VCaP (cell line): ENCODE results near the gene SORCS1.

Experiments
- H3K27ac ChIP-seq: fragments of 450-650 bp; 2 replicates; pipeline ENCODE4 v1.5.1; 2017
- TF ChIP-seq, protein P1 (sequence below): fragments of 450-650 bp; conservative IDR thresholded peaks from 2 replicates; pipeline ENCODE4 v1.5.1; 2017; ENCODE audit warnings: mild to moderate bottlenecking, moderate library complexity

SORCS1 gene

DNA sequence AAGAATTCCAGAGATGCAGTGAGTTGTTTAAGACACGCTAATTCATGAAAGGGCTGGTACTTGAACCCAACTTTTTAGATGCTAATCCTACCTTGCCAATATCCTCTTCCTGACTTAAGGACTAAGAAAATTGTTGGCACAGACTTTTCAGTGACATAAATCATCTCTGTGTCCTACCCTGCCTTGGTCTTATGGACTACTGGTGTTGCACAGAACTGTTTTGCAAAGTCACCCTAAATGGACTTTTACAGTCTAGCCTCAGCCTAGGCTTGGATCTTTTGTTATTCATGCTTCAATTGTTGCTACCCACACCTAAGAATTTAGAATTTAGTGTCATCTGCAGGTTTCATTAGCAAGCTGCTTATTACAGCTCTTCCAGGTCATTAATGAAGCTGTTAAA, 112.7 kb downstream of the SORCS1 start:
- TF ChIP-seq, protein P1, sequence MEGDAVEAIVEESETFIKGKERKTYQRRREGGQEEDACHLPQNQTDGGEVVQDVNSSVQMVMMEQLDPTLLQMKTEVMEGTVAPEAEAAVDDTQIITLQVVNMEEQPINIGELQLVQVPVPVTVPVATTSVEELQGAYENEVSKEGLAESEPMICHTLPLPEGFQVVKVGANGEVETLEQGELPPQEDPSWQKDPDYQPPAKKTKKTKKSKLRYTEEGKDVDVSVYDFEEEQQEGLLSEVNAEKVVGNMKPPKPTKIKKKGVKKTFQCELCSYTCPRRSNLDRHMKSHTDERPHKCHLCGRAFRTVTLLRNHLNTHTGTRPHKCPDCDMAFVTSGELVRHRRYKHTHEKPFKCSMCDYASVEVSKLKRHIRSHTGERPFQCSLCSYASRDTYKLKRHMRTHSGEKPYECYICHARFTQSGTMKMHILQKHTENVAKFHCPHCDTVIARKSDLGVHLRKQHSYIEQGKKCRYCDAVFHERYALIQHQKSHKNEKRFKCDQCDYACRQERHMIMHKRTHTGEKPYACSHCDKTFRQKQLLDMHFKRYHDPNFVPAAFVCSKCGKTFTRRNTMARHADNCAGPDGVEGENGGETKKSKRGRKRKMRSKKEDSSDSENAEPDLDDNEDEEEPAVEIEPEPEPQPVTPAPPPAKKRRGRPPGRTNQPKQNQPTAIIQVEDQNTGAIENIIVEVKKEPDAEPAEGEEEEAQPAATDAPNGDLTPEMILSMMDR, result no peak
- no peak overlapping the region for H3K27ac ChIP-seq

DNA sequence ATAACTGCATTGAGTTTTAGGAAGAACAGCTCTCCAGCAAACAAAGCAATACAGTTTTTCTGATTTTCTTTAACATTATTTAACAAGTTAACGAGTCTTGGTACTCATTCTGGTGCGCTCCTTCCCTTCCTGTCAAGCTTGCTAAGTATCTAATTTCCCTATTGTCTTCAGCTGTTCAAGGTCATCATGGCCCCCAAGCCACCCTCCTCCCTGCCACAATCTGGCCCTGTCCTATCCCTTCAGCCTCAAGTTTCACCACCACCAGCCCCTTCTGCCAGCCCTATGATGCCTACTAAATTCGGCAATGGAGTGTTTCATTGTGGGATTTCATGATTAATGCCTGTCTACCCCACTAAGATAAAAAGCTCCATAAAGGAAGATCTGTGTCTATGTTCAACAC, 121.0 kb downstream of the SORCS1 start:
- TF ChIP-seq, protein P1, result no peak
- no peak overlapping the region for H3K27ac ChIP-seq

DNA sequence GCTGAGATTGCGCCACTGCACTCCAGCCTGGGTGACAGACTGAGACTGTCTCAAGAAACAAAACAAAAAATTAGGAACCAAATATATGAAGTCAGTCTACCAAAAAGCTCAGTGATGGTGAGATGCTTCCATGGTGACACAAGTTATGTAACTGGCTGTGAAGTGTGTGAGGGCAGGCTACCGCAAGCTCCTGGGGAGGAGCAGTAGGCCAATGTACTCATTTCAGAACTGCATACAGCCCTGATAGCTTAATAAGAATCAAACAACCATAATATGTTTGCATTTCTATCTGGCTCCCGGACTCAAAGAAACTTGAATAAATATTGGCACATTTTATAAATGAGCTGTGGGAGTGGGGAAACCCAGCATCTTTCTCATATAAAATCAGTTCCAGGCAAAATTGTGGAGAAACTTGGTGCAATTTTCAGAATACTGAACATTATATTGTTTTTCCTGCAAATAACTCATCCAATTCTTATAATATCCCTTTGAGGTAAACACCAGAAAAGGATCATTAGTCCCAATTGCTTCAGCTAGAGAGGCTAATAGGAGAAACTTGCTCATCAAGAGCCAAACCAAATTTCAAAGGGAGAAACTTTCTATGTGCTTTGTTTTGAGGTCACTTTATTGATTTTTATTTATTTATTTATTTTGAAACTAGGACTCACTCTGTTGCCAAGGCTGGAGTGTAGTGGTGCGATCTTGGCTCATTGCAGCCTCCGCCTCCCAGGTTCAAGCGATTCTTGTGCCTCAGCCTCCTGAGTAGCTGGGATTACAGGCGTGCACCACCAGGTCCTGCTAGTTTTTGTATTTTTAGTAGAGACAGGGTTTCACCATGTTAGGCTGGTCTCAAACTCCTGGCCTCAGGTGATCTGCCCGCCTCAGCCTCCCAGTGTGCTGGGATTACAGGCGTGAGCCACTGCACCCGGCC, 127.0 kb downstream of the SORCS1 start:
- no peak overlapping the region for H3K27ac ChIP-seq
- TF ChIP-seq, protein P1, result no peak

DNA sequence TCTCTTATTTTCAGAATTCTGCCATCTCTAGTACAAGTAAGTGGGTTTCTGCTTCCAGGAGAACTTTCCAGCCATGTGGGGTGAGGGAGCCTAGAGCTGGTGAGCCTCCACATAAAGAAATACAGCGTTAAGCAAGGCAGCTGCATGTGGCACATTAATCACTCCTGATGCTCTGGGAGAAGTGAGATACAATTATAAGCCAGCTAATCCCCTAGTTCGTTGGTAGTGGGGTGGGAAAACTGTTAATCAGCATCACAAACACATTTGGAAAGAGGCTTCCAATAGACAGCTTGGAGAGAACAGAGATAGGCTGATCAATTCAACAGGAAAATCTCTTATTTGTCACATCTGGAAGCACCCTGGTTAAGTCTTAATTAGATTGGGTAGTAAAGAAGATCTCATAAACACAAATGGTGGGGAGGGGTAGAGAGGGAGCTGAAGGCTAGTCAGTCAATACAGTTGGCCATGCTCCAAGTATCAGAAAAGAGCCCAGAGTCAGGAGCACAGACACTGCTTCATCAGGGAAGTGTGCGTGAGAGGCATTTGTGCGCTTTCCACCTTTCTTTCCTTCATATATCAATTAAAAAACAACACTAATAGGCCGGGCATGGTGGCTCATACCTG, 130.6 kb downstream of the SORCS1 start:
- H3K27ac ChIP-seq, result no peak overlapping the region
- TF ChIP-seq, protein P1, result no peak

DNA sequence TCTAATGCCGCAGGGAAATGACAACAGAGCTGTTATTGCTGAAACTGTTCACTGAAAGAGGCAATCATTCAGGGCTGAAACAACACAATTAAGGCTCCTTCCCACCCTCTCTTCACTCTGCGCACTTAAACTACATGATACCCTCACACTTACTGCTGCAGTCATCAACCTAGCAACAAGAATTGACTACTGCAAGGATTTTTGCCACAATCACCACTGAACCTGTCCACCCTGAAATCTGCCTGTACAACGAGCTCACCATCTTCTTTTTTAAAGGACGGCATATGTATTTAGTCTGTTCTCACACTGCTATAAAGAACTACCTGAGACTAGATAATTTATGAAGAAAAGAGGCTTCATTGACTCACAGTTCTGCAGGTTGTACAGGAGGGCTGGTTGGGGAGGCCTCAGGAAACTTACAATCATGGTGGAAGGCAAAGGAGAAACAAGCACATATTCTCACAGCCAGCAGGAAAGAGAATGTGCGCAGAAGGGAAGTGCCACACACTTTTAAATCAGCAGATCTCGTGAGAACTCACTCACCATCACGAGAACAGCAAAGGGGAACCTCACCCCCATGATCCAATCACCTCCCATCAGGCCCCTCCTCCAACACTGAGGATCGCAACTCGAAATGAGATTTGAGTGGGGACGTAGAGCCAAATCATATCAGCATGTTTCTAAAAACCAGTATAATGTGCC, 131.7 kb downstream of the SORCS1 start:
- H3K27ac ChIP-seq, result no peak overlapping the region

DNA sequence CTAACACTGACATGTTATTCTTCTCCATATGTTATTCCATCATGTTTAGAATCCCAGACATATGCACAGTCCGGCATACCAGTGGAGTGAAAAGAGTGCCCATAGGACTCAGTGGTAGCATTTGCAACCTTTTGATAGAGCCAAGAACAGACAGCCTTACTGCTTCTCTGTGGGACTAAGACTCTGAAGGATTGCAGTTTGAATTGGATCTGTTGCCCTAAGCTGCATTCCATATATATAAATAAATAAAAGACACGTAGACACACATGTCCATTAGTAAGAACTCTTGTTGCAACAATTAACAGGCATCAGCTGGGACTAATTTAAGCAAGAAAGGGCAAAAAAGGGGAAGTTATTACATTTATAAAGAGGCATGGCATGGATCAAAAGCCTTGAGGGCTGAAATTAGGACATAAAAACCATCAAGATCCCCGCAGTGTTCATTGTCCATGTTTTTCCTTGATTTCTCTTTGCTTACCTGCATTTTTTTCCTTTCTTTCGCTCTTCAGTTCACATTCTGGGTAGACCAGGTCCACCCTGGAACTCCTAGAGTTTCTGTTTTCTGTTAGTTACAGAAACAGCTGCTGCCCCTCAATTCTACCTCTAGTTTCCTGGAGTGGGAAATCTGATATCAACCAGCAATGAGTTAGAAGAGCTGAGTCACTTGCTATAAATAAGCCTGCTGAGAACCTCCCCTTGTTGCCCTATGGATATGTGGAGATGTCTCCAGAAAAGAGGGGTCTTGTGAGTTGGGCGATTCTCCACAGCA, 132.4 kb downstream of the SORCS1 start:
- H3K27ac ChIP-seq, result no peak overlapping the region
- TF ChIP-seq, protein P1, result no peak

More for the DNA sequence above, 131.7 kb downstream of the SORCS1 start:
- TF ChIP-seq, protein P1, result no peak
